Right ventricle myocardium inferior (tissue), 1 donor: ENCODE data around the gene MAP4K4. TPM values are rescaled to one million over a fixed set of nuclear protein-coding genes. Genes with fewer than 3 reads are reported as not detected.
"Not testable (repeated sequence)": the region's sequence is repeated elsewhere in the genome, so short reads cannot be mapped to it uniquely, and the experiment has no call there.

Source experiments
- ATAC-seq: fragments of 200-7000 bp; cut with Tn5 transposase; one replicate; pipeline ENCODE4 v1.9.1; 2020; ENCODE audit warnings: mild to moderate bottlenecking, moderate library complexity
- DNase-seq: peaks from one replicate; pipeline ENCODE4 v3.0.0; 2021; ENCODE audit errors: missing footprints
- intact Hi-C: fragments of 100-400 bp; cut with DNase I; formaldehyde crosslinking; loops from one replicate; pipeline ENCODE4 v1.11.0; 2022
- total RNA-seq: library from RNA; stranded (reverse); fragmentation: NEBNext Ultra II Directional; extraction: Animal tissue kit (Norgen Biotek cat#: 25700); gene quantifications from one replicate; pipeline ENCODE4 v1.2.1, GENCODE V29; 2021
- donor health status: DM: no; HTN: yes; CAD: no; lungs with severe emphysema.

MAP4K4 gene
- total RNA-seq, 1 donor from 2014 or later: 82.5 TPM

- intact Hi-C loops: no loop called here
- ATAC-seq (no peak), DNase-seq (no peak)
Measured at GRCh38 chr2:101895039-101895438, 197.5 kb downstream of the MAP4K4 start.

GRCh38 chr2:101895819-101896322 is 198.4 kb downstream of the MAP4K4 start:
- ATAC-seq (no peak), DNase-seq (no peak)
- intact Hi-C loops: no loop called here

- ATAC-seq: peak; percentile 48
- intact Hi-C loops: no loop called here
- no peak for DNase-seq
Measured at GRCh38 chr2:101897301-101897700, 199.8 kb downstream of the MAP4K4 start.

GRCh38 chr2:101899265-101899664 is 201.8 kb downstream of the MAP4K4 start:
- no peak for ATAC-seq
- intact Hi-C loops: no loop called here
- no peak for DNase-seq

GRCh38 chr2:101899871-101900270 is 202.4 kb downstream of the MAP4K4 start:
- intact Hi-C loops: no loop called here
- no peak for DNase-seq
- ATAC-seq: no peak

GRCh38 chr2:101900375-101900774 is 202.9 kb downstream of the MAP4K4 start:
- no peak for DNase-seq
- no peak for ATAC-seq
- intact Hi-C loops: no loop called here

GRCh38 chr2:101901241-101901640 is 203.7 kb downstream of the MAP4K4 start:
- intact Hi-C loops: no loop called here
- ATAC-seq (no peak), DNase-seq (no peak)

GRCh38 chr2:101902169-101902568 is 204.7 kb downstream of the MAP4K4 start:
- ATAC-seq (no peak), DNase-seq (no peak)
- intact Hi-C loops: no loop called here

GRCh38 chr2:101904916-101905315 is 207.4 kb downstream of the MAP4K4 start:
- no peak for DNase-seq
- intact Hi-C loops: no loop called here
- ATAC-seq: no peak

GRCh38 chr2:101905746-101906336 is 208.3 kb downstream of the MAP4K4 start:
- no peak for ATAC-seq
- DNase-seq: no peak
- intact Hi-C loops: no loop called here

- DNase-seq: no peak
- intact Hi-C loops: no loop called here
- no peak for ATAC-seq
Measured at GRCh38 chr2:101909760-101910159, 212.3 kb downstream of the MAP4K4 start.

GRCh38 chr2:101912545-101912944 is 215.0 kb downstream of the MAP4K4 start:
- no peak for ATAC-seq
- DNase-seq: no peak
- intact Hi-C loops: no loop called here

GRCh38 chr2:101921319-101921952 is 223.9 kb downstream of the MAP4K4 start:
- DNase-seq: no peak
- intact Hi-C loops: no loop called here
- peak; percentile 44 for ATAC-seq

GRCh38 chr2:101921953-101922325 is 224.4 kb downstream of the MAP4K4 start:
- intact Hi-C loops: no loop called here
- ATAC-seq (no peak), DNase-seq (no peak)

- DNase-seq, intact Hi-C loops, ATAC-seq: not testable (repeated sequence)
Measured at GRCh38 chr2:101924311-101924710, 226.8 kb downstream of the MAP4K4 start.

GRCh38 chr2:101930019-101930418 is 232.5 kb downstream of the MAP4K4 start:
- intact Hi-C loops: no loop called here
- DNase-seq: no peak
- ATAC-seq: no peak

GRCh38 chr2:101930847-101931246 is 233.3 kb downstream of the MAP4K4 start:
- intact Hi-C loops: no loop called here
- DNase-seq (no peak), ATAC-seq (no peak)

GRCh38 chr2:101931402-101931801 is 233.9 kb downstream of the MAP4K4 start:
- ATAC-seq (no peak), DNase-seq (no peak)
- intact Hi-C loops: no loop called here

GRCh38 chr2:101935764-101936163 is 238.3 kb downstream of the MAP4K4 start:
- intact Hi-C loops, ATAC-seq, DNase-seq: not testable (repeated sequence)

GRCh38 chr2:101942851-101943250 is 245.3 kb downstream of the MAP4K4 start:
- DNase-seq (no peak), ATAC-seq (no peak)
- intact Hi-C loops: no loop called here
